ENCODE results near the gene COA8. TPM values are rescaled to one million over a fixed set of nuclear protein-coding genes. Genes with fewer than 3 reads are reported as not detected.
"Not testable (repeated sequence)": the region's sequence is repeated elsewhere in the genome, so short reads cannot be mapped to it uniquely, and the experiment has no call there.

The COA8 gene
- total and polyA plus RNA-seq, 2 of the 4 experiments (the other 2 are of a cell fraction) = 12.2 to 21.1 TPM

- H2BK120ac ChIP-seq (ENCODE audit: low read depth, low read length) = no peak overlapping the region
- no peak overlapping the region for H2BK20ac ChIP-seq (ENCODE audit: low read depth, low read length)
- DNase-seq (no peak), ATAC-seq (ENCODE audit: low read depth) (no peak)
- H3K14ac ChIP-seq (replicated peaks; ENCODE audit: low read depth, low read length) = no peak overlapping the region
- POLR2A ChIA-PET (ENCODE audit: unreplicated experiment) = no interaction called here
- 0 out of 2 replicates have a peak overlapping the region, but pooled peaks have one; percentile 43 for H3K4ac ChIP-seq (ENCODE audit: low read depth, low read length)
- H3K4me3 ChIP-seq (ENCODE audit: insufficient read depth, low read depth, low read length) = no peak overlapping the region
- H3K23ac ChIP-seq (ENCODE audit: low read depth, low read length) = no peak overlapping the region
- H3K36me3 ChIP-seq (ENCODE audit: control insufficient read depth, insufficient read depth, low read length) = no peaks in the 10 kb centered on the region
- no peak overlapping the region; the same call in 1 of the 2 replicates for H3K4me2 ChIP-seq (ENCODE audit: low read depth, low read length)
- no peak overlapping the region for H3K9ac ChIP-seq (ENCODE audit: low read depth, low read length)
- intact Hi-C loops (cut with micrococcal nuclease) = no loop called here
- H3K27ac ChIP-seq (ENCODE audit: insufficient read depth, low read length) = no peak overlapping the region
- no peak overlapping the region for H3K18ac ChIP-seq (ENCODE audit: low read depth, low read length)
- peaks cover 17% of the 10 kb centered on the region for H4K20me1 ChIP-seq (ENCODE audit: insufficient read depth, low read length)
- H3K9me3 ChIP-seq (ENCODE audit: control insufficient read depth, insufficient read depth, low read length) = peaks cover 6% of the 10 kb centered on the region
- no peak overlapping the region for H2BK5ac ChIP-seq (ENCODE audit: low read depth, low read length, poor library complexity, severe bottlenecking)
- no TSS peak for BruUV-seq (replicated peaks)
- H3K27me3 ChIP-seq (ENCODE audit: control insufficient read depth, insufficient read depth, low read length) = no peaks in the 10 kb centered on the region; the same call in 1 of the 2 replicates
- H2AK5ac ChIP-seq (ENCODE audit: low read depth, low read length) = peak overlapping the region; percentile 50; the same call in 1 of the 2 replicates
- H4K91ac ChIP-seq (ENCODE audit: insufficient read depth, low read depth, low read length) = 0 out of 2 replicates have a peak overlapping the region, but pooled peaks have one; percentile 32
- dilution Hi-C loops (cut with HindIII; ENCODE audit: low sequenced_read_pairs, unreplicated experiment) = no loop called here
- TF ChIP-seq MXI1 (IDR thresholded peaks at IDR 0.05; ENCODE audit: borderline replicate concordance, low read depth, low read length) (no peak), POLR2A (IDR thresholded peaks at IDR 0.05; ENCODE audit: low read depth, low read length) (no peak), CHD1 (IDR thresholded peaks at IDR 0.05; ENCODE audit: low read depth, low read length) (no peak), FOS (IDR thresholded peaks at IDR 0.05; ENCODE audit: low read depth, low read length) (no peak)
- no peak overlapping the region for H4K8ac ChIP-seq (ENCODE audit: low read depth in 2 of 2, low read length in 2 of 2)
- in situ Hi-C loops (cut with MboI; ENCODE audit: low sequenced_read_pairs) = no loop called here
- peak overlapping the region; percentile 64 for H2AFZ ChIP-seq (replicated peaks; ENCODE audit: low read length, poor library complexity)
- 0 out of 2 replicates have a peak, but pooled peaks cover 5% of the 10 kb centered on the region for H3K9me1 ChIP-seq (ENCODE audit: insufficient read depth, low read length)
- peaks cover 9% of the 10 kb centered on the region; the same call in 1 of the 2 replicates for H3K4me1 ChIP-seq (ENCODE audit: control insufficient read depth, insufficient read depth, low read length)
- H4K5ac ChIP-seq (ENCODE audit: low read depth, low read length) = no peak overlapping the region
- WGBS, 2 experiments (ENCODE audit: extremely low coverage in 2 of 2, insufficient read length in 1 of 2) = 23% methylated on average over 3 of the region's 15 CpGs; no CpG with 5 or more reads in 1 of the 2 experiments
- no peaks in the 10 kb centered on the region for H3K79me1 ChIP-seq (ENCODE audit: low read depth in 1 of 2, low read length in 2 of 2)
- CTCF ChIA-PET = interaction anchor here (0.5 to 0.6 kb wide), 2 partner anchors 57 kb away, joined by 3 read pairs; no protein-coding TSS in a partner anchor
- H3K56ac ChIP-seq (ENCODE audit: extremely low read depth, insufficient read depth, low read length) = no peak overlapping the region
- H2AK9ac ChIP-seq (replicated peaks; ENCODE audit: low read depth, low read length, poor library complexity) = peak overlapping the region; percentile 70
- no peak overlapping the region for H2BK15ac ChIP-seq (ENCODE audit: low read depth, low read length)
These were observed 45.1 kb downstream of the COA8 start for GRCh38 chr14:103607822-103608221.

GRCh38 chr14:103609081-103609480 is 46.3 kb downstream of the COA8 start:
- H3K9me1 ChIP-seq (ENCODE audit: insufficient read depth, low read length); DNase-seq; CTCF ChIA-PET; H3K14ac ChIP-seq (replicated peaks; ENCODE audit: low read depth, low read length); H4K91ac ChIP-seq (ENCODE audit: insufficient read depth, low read depth, low read length); H3K56ac ChIP-seq (ENCODE audit: extremely low read depth, insufficient read depth, low read length); ATAC-seq (ENCODE audit: low read depth); BruUV-seq (replicated peaks); H2BK20ac ChIP-seq (ENCODE audit: low read depth, low read length); dilution Hi-C loops (cut with HindIII; ENCODE audit: low sequenced_read_pairs, unreplicated experiment); H3K18ac ChIP-seq (ENCODE audit: low read depth, low read length); POLR2A ChIA-PET (ENCODE audit: unreplicated experiment); H2BK120ac ChIP-seq (ENCODE audit: low read depth, low read length); H3K23ac ChIP-seq (ENCODE audit: low read depth, low read length); H2AK5ac ChIP-seq (ENCODE audit: low read depth, low read length); H2BK5ac ChIP-seq (ENCODE audit: low read depth, low read length, poor library complexity, severe bottlenecking); H2AFZ ChIP-seq (replicated peaks; ENCODE audit: low read length, poor library complexity); H3K9ac ChIP-seq (ENCODE audit: low read depth, low read length); H4K8ac ChIP-seq (ENCODE audit: low read depth in 2 of 2, low read length in 2 of 2); H3K4ac ChIP-seq (ENCODE audit: low read depth, low read length); H3K79me1 ChIP-seq (ENCODE audit: low read depth in 1 of 2, low read length in 2 of 2); H3K9me3 ChIP-seq (ENCODE audit: control insufficient read depth, insufficient read depth, low read length); H2AK9ac ChIP-seq (replicated peaks; ENCODE audit: low read depth, low read length, poor library complexity); in situ Hi-C loops (cut with MboI; ENCODE audit: low sequenced_read_pairs); intact Hi-C loops (cut with micrococcal nuclease); H4K5ac ChIP-seq (ENCODE audit: low read depth, low read length); H3K4me2 ChIP-seq (ENCODE audit: low read depth, low read length); H3K27ac ChIP-seq (ENCODE audit: insufficient read depth, low read length); H3K36me3 ChIP-seq (ENCODE audit: control insufficient read depth, insufficient read depth, low read length); H3K27me3 ChIP-seq (ENCODE audit: control insufficient read depth, insufficient read depth, low read length); H2BK15ac ChIP-seq (ENCODE audit: low read depth, low read length); H3K4me3 ChIP-seq (ENCODE audit: insufficient read depth, low read depth, low read length); H3K4me1 ChIP-seq (ENCODE audit: control insufficient read depth, insufficient read depth, low read length): not testable (repeated sequence)
- WGBS, 2 experiments (ENCODE audit: extremely low coverage in 2 of 2, insufficient read length in 1 of 2) = no CpG with 5 or more reads among the region's 4 CpGs
- H4K20me1 ChIP-seq (ENCODE audit: insufficient read depth, low read length) = peaks cover 17% of the 10 kb centered on the region
